ENCODE measurements around the gene SNX18. TPM values are rescaled to one million over a fixed set of nuclear protein-coding genes. Genes with fewer than 3 reads are reported as not detected.

The SNX18 gene
- total RNA-seq, 1 experiment from 2014 or later = 16.0 TPM

DNA sequence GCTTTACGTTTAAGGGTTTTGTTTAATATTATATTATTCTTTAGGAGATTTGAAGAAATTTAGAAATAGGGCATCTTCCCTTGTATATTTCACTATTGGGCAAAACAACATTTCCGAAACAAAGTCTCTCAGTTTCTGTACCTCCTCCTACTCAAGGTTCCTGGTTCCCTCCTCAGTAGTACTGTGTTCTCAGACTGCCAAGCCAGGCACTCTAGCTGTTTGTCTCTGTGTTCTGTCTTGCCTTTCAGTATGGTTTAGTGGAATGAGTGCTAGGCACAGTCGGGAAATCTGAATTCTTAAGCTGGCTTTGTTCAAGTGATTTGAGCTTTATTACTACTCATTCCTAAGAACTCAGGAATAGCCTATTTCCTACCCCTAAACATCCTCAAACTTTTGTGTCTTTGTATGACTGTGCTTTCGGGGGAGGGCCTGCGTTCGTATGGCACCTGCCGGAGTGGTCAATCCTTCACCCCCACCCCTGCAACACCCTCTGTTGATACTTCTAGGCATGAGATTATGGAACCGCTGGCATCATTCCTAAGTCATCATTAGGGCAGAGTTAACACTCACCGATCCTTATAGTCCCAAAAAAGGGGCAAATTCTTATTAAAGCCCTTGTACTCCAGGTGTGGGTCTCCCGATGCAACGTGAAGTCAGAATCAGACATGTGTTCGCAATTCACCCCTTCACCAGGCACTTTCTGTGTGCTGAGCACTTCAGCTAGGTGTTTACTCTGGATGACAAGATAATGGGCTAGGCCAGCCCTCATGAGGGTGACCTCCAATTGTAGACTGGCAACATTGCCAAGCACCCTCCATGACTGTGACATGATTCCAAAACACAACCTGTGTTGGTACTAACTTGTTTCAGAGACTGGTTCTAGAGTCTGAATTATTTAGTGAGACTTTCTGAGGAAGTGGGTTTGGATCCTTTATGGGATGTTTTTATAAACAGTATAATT lies 24.5 kb downstream of the SNX18 start (continued):
- TF ChIP-seq, protein P1, sequence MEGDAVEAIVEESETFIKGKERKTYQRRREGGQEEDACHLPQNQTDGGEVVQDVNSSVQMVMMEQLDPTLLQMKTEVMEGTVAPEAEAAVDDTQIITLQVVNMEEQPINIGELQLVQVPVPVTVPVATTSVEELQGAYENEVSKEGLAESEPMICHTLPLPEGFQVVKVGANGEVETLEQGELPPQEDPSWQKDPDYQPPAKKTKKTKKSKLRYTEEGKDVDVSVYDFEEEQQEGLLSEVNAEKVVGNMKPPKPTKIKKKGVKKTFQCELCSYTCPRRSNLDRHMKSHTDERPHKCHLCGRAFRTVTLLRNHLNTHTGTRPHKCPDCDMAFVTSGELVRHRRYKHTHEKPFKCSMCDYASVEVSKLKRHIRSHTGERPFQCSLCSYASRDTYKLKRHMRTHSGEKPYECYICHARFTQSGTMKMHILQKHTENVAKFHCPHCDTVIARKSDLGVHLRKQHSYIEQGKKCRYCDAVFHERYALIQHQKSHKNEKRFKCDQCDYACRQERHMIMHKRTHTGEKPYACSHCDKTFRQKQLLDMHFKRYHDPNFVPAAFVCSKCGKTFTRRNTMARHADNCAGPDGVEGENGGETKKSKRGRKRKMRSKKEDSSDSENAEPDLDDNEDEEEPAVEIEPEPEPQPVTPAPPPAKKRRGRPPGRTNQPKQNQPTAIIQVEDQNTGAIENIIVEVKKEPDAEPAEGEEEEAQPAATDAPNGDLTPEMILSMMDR (IDR thresholded peaks at IDR 0.05 in 2 of 3, conservative IDR thresholded peaks at IDR 0.05 in 1 of 3; ENCODE audit: borderline replicate concordance in 1 of 3, insufficient read depth in 1 of 3, low read depth in 2 of 3, low read length in 2 of 3) = no peak
- TF ChIP-seq, protein P2, sequence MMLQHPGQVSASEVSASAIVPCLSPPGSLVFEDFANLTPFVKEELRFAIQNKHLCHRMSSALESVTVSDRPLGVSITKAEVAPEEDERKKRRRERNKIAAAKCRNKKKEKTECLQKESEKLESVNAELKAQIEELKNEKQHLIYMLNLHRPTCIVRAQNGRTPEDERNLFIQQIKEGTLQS (IDR thresholded peaks at IDR 0.05) = no peak
- TF ChIP-seq EZH2 (IDR thresholded peaks at IDR 0.05) (no peak), EGR1 (IDR thresholded peaks at IDR 0.05; ENCODE audit: low read depth) (no peak), EZH2phosphoT487 (IDR thresholded peaks at IDR 0.05; ENCODE audit: borderline replicate concordance) (no peak), ELF1 (IDR thresholded peaks at IDR 0.05; ENCODE audit: borderline replicate concordance, low read depth) (no peak), SP1 (IDR thresholded peaks at IDR 0.05; ENCODE audit: low read depth) (no peak), FOSL1 (IDR thresholded peaks at IDR 0.05; ENCODE audit: low read depth) (no peak)
- TF ChIP-seq, protein P3, sequence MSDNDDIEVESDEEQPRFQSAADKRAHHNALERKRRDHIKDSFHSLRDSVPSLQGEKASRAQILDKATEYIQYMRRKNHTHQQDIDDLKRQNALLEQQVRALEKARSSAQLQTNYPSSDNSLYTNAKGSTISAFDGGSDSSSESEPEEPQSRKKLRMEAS (IDR thresholded peaks at IDR 0.05) = no peak

DNA sequence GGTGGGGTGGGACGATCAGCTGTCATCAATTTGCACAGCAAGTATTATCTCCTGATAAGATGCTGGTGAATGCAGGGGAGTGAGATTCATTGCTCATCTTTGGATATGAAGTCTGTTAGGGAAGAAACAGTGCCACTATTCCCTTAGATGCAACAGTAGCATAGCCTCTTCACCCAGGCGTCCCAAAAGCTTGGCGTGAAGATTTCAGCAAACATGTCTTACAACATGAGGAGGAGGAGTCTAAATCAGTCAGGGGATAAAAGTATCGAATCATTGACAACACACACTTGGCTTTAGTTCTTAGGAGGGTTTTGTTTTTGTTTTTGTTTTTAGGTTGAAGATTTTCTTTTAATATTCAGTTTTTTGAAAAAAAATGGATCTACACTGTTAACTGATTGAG lies 26.5 kb downstream of the SNX18 start:
- ChIA-PET POLR2A (no interaction called here), CTCF (no interaction called here), RAD21 (ENCODE audit: low non-redundant PET in 1 of 2, low total read pairs in 2 of 2, uncharacterized antibody in 2 of 2, unreplicated experiment in 2 of 2) (no interaction called here)
- no TSS peak for BruUV-seq (replicated peaks)
- Histone ChIP-seq H3K4me1 (ENCODE audit: control insufficient read depth in 1 of 2, insufficient read depth in 2 of 2, low read length in 2 of 2) (peaks cover 0 to 5% of the 10 kb centered on the region in 2 experiments; a peak in 1 of 4 replicates), H3K27ac (ENCODE audit: low read depth, low read length) (no peak overlapping the region), H3K9me2 (ENCODE audit: insufficient read depth) (no peaks in the 10 kb centered on the region), H2AFZ (ENCODE audit: low read depth, low read length, poor library complexity, severe bottlenecking) (no peak overlapping the region), H3K4me3 (replicated peaks in 1 of 2; ENCODE audit: low read depth in 1 of 2, low read length in 2 of 2) (no peak overlapping the region), H3K9ac (ENCODE audit: low read length) (no peak overlapping the region), H3K27me3 (ENCODE audit: insufficient read depth, low read length) (no peaks in the 10 kb centered on the region), H3K4me2 (ENCODE audit: low read length) (no peak overlapping the region), H3K79me2 (ENCODE audit: insufficient read depth, low read length) (no peaks in the 10 kb centered on the region), H3K36me3 (ENCODE audit: control insufficient read depth in 1 of 2, insufficient read depth in 2 of 2, low read length in 2 of 2) (no peaks in the 10 kb centered on the region), H4K20me1 (ENCODE audit: insufficient read depth) (no peaks in the 10 kb centered on the region), H3K9me3 (ENCODE audit: control insufficient read depth in 1 of 2, insufficient read depth in 1 of 2, low read depth in 1 of 2, low read length in 2 of 2) (no peaks in the 10 kb centered on the region)
- ATAC-seq (no peak), DNase-seq (ENCODE audit: low read depth, low spot score) (no peak)
- TF ChIP-seq, protein P1 (IDR thresholded peaks at IDR 0.05 in 2 of 3, conservative IDR thresholded peaks at IDR 0.05 in 1 of 3; ENCODE audit: borderline replicate concordance in 1 of 3, insufficient read depth in 1 of 3, low read depth in 2 of 3, low read length in 2 of 3) = no peak
- TF ChIP-seq SIN3A (IDR thresholded peaks at IDR 0.05; ENCODE audit: low read depth) = no peak
- intact Hi-C loops (cut with micrococcal nuclease) = no loop called here
